Diencephalon (tissue), 1 donor: ENCODE data around the gene POLG. TPM values are rescaled to one million over a fixed set of nuclear protein-coding genes. Genes with fewer than 3 reads are reported as not detected.

Source experiments
- small RNA-seq: library from RNA; depleted of rRNA; stranded (forward); fragments of <200 nt; gene quantifications from one replicate; pipeline ENCODE3, GENCODE V24; 2014
- total RNA-seq: library from RNA; depleted of rRNA; stranded (reverse); fragments of >200 nt; gene quantifications from one replicate; pipeline ENCODE4 v1.2.3, GENCODE V29; 2014

POLG gene
- total RNA-seq, result 32.3 TPM

GRCh38 chr15:89334510-89335297, at the start of gene POLG:
Gene POLG (minus strand): TSS chr15:89334824. CDS start chr15:89333754, 1,070 bp downstream.

Small RNA genes lying within 50 kb of the gene (small RNA-seq; reads per million reads assigned to genes)
- gene MIR6766, result not detected

Other genes starting within 250 kb of the POLG start
- gene ABHD2, start 246.4 kb downstream of the POLG start, total RNA-seq, result 90.4 TPM
- gene RLBP1, start 113.2 kb downstream of the POLG start, total RNA-seq, result 0.69 TPM
- 9.7 TPM for gene FANCI, start 90.8 kb downstream of the POLG start, total RNA-seq
- 1.8 TPM for gene RHCG, start 161.8 kb upstream of the POLG start, total RNA-seq
- 2.8 TPM for gene TICRR, start 240.6 kb upstream of the POLG start, total RNA-seq